Measurements from ENCODE around the gene UBE2J1.
A peak's percentile ranks its signal among the peaks of the same experiment; 100 is the strongest.
"Not testable (repeated sequence)": the region's sequence is repeated elsewhere in the genome, so short reads cannot be mapped to it uniquely, and the experiment has no call there.

UBE2J1 gene, protein sequence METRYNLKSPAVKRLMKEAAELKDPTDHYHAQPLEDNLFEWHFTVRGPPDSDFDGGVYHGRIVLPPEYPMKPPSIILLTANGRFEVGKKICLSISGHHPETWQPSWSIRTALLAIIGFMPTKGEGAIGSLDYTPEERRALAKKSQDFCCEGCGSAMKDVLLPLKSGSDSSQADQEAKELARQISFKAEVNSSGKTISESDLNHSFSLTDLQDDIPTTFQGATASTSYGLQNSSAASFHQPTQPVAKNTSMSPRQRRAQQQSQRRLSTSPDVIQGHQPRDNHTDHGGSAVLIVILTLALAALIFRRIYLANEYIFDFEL

DNA sequence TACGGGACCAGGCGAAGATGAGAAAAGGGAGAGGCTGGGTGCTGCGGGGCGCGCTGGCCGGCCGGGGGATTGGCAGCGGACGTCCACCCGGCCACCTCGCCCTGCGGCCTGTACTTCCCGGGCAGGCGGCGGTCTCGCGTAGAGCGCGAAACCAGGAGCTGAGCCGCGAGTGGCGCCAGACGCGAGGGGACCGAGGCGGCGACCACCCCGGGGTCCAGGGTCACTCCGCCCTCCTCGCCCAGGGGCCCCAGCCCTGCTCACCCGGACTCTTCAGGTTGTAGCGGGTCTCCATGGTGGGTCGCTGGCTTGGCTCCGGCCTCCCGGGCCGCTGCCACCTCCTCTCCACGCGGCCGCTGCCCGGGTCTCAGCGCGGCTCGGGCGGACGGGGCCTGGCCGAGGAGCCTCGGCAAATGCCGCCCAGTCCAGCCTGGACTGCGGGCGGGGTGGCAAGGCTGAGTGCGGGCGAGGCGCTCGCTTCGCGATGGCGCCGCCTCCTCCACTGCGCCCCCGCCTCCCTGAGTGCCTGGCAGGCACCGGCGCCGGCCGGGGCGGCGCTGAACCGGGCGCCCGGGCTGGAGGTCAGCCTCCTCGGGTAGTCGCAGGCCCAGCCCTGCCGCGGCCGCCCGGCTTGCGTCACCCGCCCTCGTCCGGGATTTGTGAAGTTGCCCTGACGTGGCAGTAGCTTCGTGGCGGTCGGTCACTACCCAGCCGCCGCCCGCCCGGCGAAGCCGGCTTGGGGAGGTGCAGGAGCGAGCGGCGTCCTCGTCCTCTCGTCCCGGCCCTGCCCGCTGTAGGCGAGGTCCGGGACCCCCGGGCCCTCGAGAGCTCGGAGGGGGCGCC is at the start of gene UBE2J1:
Gene UBE2J1 (minus strand): TSS at position 445 of the 840 bp plus-strand sequence. CDS start 153 bp downstream, at position 292.
- no peak for DNase-seq

DNA sequence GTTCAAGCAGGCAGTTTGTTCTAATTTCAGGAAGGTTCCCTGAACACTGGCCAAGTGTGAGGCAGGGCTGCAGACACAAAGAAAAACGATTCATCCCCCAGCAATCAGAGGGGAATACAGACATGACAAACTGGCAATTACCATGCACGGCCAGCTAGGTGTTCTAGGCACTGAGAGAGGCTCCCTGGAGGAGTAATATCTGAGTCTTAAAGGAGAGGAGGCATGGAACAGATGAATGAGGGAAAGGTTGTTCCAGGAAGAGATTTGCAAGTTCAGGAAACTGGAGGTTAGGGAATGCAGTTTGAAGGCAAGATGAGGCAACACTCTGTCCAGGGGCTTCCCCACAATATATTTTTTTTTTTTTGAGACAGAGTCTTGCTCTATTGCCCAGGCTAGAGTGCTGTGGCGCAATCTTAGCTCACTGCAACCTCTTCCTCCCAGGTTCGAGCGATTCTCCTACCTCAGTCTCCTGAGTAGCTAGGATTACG is 48.4 kb upstream of the UBE2J1 start:
- no peak for DNase-seq

DNA sequence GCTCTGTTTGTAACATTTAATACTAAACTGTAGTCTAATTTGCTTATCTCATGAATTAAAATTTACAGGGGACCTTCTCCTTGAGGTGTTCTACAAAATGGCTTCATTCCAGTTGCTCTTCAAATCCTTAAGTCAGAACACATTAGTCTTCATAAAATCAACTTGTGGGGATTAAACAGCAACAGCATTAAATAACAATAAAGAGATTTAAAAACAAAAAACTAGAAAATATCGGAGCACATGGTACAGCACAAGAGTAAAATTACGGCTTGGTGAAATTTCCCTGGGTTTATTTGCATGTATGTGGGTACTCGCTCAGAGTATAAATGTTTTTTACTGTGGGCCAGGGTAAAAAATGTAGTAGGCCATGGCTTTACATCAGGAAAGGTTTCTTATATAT is 47.5 kb upstream of the UBE2J1 start:
- no peak for DNase-seq

DNA sequence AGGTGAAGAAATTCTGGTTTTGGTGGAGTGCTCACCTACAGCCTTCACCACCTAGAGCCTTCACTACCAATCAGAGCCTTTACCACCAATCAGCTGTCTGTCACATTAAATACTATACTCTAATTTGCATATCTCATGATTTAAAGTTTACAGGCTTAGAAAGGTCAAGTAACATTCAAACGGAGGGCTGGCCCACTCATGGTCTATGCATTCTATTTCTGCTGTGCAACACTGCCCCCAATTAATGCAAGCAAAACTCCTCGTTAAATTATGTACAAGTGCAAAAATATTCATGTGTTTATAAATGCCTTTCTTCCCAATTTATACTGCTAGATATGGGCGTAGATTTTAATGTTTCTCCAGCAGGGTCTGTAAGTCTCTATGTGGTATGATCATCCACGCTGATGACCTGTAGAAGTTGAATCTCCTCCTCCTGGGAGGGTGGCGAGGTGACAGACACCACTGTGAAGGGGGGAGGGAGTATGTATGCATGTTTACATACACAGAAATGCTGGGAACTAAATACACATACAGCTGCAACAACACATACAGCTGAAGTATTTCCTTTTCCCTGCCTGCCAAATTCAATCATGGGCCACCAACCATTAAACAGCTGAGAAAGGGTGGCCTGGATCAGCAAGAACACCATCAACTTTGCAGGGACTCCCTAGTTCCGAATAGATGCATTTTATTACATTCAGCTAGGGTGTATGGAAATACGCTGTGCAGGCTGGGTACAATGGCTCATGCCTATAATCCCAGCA is 46.4 kb upstream of the UBE2J1 start:
- no peak for DNase-seq

DNA sequence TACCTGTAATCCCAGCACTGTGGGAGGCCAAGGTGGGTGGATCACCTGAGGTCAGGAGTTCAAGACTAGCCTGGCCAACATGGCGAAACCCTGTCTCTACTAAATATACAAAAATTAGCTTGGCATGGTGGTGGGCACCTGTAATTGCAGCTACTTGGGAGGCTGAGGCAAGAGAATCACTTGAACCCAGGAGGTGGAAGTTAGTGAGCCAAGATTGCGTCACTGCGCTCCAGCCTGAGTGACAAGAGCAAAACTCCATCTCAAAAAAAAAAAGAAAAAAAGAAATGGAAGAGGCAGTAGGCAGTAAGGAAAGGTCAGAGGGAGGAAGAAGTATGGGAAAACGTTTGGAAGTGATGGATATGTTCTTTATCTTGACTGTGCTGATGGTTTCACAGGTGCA is 45.4 kb upstream of the UBE2J1 start:
- not testable (repeated sequence) for DNase-seq

DNA sequence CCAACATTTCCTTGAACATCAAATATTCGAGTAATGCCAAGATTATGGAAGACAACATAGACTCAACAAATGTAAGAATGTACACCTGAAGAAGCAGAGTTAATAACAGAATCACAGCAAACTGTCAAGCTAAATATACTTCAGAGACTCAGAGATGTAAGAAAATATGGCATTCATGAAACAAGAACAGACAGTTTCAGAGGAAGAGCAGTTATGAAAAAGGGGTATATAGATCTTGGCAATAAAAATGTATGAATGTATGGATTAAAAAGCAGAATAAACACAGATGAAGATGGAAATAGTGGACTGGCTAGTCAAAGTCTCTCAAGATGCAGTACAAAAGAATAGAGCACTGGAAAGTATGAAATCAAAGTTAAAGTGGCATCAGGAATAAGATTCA is 41.1 kb upstream of the UBE2J1 start:
- DNase-seq, result no peak

DNA sequence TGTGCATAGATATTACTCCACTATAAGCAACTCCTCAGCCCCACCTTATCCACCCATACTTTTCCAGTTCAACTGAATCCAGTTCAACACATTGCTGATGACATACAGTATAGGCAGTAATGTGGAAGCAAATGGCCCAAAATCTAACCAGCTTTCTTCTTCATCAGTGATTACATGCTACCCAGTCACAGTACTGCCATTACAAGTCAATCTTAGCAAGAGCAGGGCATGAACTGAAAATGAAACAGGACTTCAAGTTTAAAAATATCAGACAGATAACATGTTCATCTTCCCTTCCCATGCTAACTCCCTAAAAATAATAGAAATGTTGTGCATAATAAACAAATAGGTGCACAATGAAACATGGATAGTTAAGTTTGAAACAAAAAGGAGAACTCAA is 40.3 kb upstream of the UBE2J1 start:
- no peak for DNase-seq

DNA sequence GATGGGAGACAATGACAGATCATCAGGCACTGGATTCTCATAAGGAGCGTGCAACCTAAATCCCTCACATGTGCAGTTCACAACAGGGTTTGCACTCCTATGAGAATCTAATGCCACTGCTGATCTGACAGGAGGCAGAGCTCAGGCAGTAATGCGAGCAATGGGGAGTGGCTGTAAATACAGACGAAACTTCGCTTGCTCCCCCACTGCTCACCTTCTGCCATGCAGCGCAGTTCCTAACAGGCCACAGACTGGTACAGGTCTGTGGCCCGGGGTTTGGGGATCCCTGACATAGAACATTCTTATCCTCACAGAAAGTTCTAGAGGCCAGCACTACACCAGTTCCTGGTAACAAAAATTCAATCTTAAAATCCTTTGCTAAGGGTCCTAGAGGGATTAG is 36.3 kb upstream of the UBE2J1 start:
- DNase-seq, result no peak

DNA sequence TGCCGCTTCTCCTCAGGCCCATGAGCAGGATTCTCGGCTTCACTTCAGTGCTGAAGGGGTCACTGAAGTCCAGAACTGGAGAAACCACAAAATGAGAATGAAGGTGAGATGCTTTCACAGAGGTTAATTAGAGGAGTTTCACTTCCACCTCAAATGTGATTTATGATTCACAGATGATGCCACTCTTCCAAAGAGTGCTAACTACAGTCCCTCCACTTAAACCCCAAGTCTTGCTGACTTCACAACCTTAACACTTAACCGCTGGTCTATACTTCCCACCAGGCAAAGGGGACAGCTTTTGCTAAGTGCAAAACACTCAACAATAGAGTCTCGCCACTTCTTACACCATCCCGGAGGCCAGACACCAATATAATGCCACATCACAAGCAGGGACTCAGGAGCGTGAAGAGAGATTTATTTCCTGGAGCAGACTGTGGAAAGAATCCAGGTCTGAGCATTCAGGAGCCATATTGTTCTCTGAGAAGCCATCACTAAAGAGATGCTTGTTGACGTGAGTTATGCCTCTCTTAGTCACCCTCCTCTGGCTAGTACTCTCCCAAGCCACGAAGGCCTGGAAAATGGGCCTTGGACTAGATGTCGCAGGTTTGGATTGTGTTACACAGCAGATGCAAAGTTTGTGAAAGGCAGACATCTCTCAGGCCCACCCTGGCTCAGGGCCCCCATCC is 35.1 kb upstream of the UBE2J1 start:
- DNase-seq, result no peak

DNA sequence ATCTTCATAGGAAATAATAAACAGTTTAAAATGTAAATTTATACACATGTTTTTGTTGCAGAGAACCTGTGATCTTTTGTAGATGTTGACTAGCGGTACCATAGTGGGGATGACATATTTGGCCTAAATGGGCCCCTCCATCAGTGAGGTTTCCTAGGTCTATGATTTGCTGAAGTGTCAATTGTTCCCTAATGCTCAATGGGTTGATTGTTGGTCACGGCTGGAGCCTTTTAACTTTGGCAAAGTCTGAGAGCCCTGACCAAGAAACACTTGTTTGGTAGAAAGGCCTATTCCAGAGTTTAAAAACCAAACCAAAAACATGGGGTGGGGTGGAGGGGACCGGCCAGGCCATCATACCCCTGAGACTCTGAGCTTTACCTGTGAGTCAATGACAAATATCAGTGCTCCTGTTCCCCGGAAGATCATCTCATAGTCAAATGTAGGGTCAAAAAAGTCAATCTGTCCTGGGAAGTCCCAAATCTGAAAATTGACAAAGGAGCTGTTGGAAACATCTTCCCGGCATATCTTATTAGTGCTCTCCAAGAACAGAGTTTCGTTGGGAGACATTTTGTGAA is 34.5 kb upstream of the UBE2J1 start:
- no peak for DNase-seq

DNA sequence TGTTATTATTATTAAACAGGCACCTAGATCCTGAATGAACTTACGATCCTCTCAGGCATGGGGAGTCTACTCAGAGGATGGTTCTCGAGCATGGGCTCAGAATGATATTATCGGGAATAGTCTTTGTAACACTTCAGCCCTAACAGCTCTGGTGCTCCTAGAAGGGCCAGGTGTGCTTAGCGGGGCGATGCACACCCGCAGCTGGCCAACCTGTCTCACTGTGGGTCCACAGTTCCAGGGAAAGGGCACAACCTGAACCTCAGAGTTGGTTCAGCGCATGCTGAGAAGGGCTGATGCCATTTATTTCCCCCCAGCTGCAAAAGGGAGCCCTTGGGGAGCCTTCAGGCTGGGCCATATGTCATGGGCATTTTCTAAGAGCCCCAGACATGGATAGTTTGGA is 33.3 kb upstream of the UBE2J1 start:
- no peak for DNase-seq

DNA sequence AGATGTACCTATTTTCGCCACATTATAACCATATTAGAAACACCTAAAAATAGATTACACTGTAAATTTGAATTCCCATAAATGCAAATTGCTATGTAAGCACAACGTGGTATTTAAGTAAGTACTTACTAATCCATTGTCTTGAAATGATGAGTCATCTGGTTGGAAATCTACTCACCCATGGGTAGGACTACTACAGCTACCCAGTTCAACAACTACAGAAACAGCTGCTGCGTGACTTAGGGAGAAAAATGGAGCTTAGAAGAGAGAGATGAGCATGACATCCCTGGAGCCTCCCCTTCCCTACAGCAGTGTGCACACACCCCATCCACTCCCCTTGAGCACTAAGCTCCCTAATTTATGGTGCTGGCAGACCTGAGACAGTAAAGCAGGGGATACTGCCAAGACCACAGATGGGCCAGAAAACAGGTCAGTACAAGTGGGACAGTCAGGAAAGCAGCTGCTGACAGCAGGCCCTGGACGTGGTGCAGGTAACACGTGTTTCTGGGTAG is 32.7 kb upstream of the UBE2J1 start:
- peak; percentile 90 for DNase-seq

DNA sequence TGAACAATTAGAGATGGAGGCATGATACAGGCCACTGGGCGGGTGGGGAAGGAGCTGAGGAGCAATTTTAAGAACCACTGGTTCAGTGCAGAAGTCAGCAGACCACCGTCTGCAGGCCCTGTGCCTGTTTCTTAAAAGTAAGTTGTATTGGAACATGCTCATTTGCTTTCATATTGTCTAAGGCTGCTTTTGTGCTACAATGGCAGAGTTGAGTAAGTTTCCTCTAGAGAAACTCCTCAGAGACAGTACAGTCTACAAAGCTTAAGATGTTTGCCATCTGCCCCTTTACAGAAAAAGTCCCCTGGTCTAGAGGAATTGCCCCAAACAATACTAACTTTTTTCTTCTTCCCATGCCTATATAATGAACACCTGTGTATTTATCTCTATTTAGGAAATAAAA is 28.5 kb upstream of the UBE2J1 start:
- DNase-seq, result no peak

DNA sequence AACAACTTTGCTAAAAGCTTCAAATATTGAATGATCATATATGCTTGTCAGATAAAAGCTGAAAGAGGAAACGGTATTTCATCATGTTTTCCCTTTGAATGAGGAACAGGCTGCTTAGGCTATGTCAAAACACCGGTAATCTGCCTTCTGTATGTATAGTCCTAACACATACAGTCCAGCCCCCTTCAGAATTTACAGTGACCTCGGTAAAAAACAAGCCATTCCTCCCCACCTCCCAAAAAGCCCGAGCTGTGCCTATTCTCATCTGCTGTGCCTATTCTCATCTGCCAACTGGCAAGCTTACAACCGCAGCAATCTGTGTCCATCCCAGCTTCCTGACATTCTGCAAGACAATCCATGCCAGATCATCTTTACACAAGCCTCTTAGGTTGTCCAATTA is 26.8 kb upstream of the UBE2J1 start:
- DNase-seq, result peak; percentile 22

DNA sequence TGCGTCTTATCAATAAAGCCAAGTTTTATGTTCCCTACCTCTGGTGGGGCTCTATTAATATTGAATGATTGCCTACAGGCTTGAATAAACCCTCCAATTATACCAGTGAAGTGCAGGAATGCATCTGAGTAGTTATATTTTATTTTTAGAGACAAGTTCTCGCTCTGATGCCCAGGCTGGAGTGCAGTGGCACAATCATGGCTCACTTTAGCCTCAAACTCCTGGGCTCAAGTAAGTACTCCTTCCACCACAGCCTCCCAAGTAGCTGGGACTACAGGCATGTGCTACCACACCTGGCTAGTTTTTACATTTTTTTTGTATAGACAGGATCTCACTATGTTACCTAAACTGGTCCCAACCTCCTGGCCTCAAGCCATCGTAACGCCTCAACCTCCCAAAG is 26.1 kb upstream of the UBE2J1 start:
- no peak for DNase-seq

DNA sequence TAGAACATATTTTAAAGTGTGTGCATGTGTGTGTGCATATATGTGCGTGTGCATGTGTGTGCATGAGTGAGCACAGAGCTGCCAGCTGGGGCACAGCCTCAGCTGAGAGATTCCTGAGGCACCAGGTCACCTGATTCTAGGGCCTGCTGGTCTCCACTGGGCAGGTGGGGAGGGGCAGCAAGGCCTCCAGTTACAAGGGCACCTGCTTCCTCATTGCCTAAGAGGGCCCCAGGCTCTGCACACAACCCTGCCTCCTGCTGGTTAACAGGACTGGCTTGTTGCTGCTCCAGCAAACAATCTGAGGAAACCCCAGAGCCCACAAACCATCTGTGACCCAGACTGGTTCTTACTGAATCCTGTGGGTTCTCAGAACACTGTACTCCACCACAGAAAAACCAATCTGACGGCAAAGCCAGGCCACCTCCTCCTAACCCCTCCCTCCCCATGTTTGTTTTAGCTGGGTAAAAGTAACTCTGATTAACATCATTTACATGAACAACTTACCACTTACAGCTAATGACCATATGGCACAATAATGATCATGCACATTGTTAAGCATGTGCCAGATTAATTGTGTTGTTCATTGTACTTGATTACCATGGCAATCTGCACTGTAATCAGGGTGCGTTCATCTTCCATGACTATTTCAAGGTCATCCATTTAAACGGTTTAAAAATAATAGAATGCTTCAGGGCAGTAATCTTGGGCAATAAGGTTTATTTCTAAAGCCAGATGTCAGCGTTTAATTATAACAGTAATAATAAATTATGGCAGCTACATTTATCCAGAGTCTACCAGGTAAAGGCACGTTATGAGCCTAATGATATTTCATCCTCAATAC is 23.1 kb upstream of the UBE2J1 start:
- DNase-seq, result peak; percentile 97

DNA sequence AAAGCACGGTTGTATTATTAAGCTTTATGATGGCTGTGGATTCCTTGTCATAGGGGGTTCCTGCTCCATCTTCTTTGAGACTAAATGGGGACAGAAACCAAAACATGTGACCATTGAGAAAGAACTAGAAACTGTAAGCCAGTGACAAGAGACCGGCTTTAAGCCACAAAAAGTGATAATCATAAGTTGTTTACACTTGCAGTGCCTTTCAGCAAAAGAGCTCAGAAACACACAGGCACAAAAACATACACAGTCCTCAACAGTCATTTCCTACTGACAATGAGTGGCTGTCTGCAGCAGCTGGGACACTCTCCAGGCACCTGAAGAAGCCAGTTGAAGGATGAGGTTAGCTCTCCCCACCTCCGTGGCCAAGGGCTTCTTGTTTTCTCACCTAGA is 20.0 kb upstream of the UBE2J1 start:
- DNase-seq, result no peak

DNA sequence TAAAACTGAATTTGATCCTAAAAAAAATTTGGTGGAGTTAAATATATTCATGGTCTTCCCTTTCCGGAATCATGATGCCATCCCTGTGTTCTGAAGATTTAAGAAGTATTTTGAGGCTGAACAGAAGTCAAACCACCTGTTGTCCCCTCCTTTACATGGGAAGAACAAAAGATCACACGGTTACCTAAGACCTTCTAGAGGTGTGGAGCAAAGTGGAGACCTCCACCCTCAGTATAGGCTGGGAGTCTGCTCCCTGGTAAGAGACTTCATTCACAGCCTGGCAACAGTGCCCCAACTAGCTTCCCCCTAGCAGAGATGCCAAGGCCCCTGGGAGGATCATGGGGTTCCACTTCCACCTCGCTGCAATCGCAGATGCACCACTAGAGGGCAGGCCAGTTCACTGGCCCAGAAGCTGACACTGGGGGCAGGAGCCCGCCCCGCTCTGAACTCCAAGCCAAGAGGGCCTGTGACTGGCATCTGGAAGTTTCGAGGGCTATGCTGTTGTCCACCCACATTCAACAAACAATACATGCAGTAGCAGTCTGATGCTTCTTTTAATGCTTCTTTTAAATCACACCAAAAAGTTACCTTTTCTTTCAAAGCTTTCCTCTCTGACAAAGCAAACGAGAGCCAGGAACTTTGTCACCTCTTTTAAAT is 19.5 kb upstream of the UBE2J1 start:
- peak; percentile 27 for DNase-seq

DNA sequence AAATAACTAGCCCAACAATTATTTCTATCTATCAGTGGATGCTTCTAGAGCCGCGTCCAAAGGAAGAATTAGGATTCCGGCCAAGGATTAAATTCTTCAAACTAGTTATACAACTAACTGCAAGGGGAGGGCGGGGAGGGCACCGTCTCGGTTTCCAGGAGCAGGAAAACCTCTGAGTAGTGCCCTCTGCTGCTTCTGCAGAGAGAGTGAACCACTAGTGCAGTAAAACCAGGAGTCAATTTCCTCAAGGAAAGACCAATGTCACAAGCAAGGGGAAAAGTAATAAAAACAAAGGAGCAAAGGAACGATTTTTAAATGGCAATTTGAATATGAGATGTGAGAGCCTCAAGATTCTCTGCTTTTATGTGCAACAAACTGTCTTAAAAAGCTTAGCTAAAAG is 16.5 kb upstream of the UBE2J1 start:
- no peak for DNase-seq

DNA sequence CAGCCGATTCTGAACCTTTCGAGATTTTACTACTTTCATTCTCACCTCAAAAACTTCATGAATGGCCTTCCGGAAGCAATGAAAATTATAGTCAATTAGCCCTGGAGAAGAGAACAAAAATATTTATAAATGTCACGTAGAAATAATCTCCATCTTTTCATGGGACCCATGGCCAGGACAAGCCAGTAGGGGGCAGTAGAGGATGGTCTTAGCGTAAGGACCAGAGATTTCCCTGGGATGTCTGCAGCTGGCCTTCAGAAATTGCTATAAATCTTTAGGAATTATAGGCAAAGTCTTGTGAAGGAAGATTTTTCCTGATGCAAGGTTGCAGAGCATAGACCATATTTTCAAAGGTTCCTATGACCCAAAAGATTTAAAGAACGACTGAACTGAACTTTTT is 15.6 kb upstream of the UBE2J1 start:
- peak; percentile 52 for DNase-seq

DNA sequence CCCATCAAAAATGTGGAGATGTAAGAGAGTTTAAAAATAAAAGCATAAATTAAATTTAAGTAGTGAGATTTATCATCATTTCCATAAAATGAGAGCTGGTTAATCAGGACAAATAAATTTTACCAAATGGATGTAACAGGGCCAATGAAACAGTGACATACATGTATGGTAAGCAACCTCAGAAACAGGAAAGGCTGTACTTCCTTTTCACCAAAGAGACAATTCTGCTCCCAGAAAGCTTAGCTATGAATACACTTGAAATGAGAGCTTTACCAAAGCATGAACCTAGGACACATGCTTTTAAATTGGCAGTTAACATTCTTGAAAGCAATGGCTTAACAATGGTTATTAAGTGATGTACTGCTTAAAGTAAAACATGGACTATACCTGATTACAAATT is 12.1 kb upstream of the UBE2J1 start:
- DNase-seq, result no peak
